DOHH2 (cell line): ENCODE results near the gene MRGPRX1.

Experiments
- H3F3A ChIP-seq: fragments of 200-600 bp; sonication (generic), shearing (Covaris generic); 2 replicates; pipeline ENCODE4 v1.6.0; 2016; ENCODE audit warnings: antibody characterized with exemption, mild to moderate bottlenecking; ENCODE audit not compliant: control insufficient read depth, insufficient read depth
- H3K27ac ChIP-seq: fragments of 200-600 bp; sonication (generic); 2 replicates; pipeline ENCODE4 v1.5.1; 2014; ENCODE audit warnings: low read depth, mild to moderate bottlenecking, low read length, moderate library complexity
- H3K27me3 ChIP-seq: fragments of 200-600 bp; sonication (generic); 2 replicates; pipeline ENCODE4 v1.6.1; 2014; ENCODE audit warnings: mild to moderate bottlenecking, low read length, mixed read lengths; ENCODE audit not compliant: control insufficient read depth
- H3K36me3 ChIP-seq: fragments of 200-600 bp; sonication (generic); 2 replicates; pipeline ENCODE4 v1.6.1; 2014; ENCODE audit warnings: mild to moderate bottlenecking, low read length, moderate library complexity, mixed read lengths; ENCODE audit not compliant: control insufficient read depth
- H3K4me1 ChIP-seq: fragments of 200-600 bp; sonication (generic); 2 replicates; pipeline ENCODE4 v1.6.1; 2014; ENCODE audit warnings: mild to moderate bottlenecking, low read length, mixed read lengths; ENCODE audit not compliant: control insufficient read depth
- H3K4me2 ChIP-seq: fragments of 200-600 bp; sonication (generic); 2 replicates; pipeline ENCODE4 v1.6.0; 2014; ENCODE audit warnings: mild to moderate bottlenecking, low read length, moderate library complexity
- H3K4me3 ChIP-seq: fragments of 200-600 bp; sonication (generic); 2 replicates; pipeline ENCODE4 v1.5.1; 2014; ENCODE audit warnings: mild to moderate bottlenecking, low read length, mixed read lengths
- H3K79me2 ChIP-seq: fragments of 200-600 bp; sonication (generic); 2 replicates; pipeline ENCODE4 v1.6.1; 2014; ENCODE audit warnings: mild to moderate bottlenecking, low read length, mixed read lengths; ENCODE audit not compliant: control insufficient read depth
- H3K9me2 ChIP-seq: fragments of 200-600 bp; sonication (generic); replicated peaks from 2 replicates; pipeline ENCODE4 v1.6.1; 2014; ENCODE audit warnings: mild to moderate bottlenecking, low read length, mixed read lengths; ENCODE audit not compliant: control insufficient read depth
- H3K9me3 ChIP-seq: fragments of 200-600 bp; sonication (generic); 2 replicates; pipeline ENCODE4 v1.6.1; 2014; ENCODE audit warnings: antibody characterized with exemption, low read length, mixed read lengths; ENCODE audit not compliant: control insufficient read depth, insufficient read depth
- H4K20me1 ChIP-seq: fragments of 200-600 bp; sonication (generic); 2 replicates; pipeline ENCODE4 v1.6.0; 2014; ENCODE audit warnings: low read depth, mild to moderate bottlenecking, antibody characterized with exemption, low read length, moderate library complexity; ENCODE audit not compliant: control insufficient read depth, insufficient read depth
- CTCF ChIP-seq: fragments of 200-600 bp; sonication (generic); IDR thresholded peaks from one replicate; pipeline ENCODE4 v1.5.1; 2014; ENCODE audit warnings: antibody characterized with exemption, mild to moderate bottlenecking, low read depth, low read length; ENCODE audit not compliant: poor library complexity, severe bottlenecking
- EZH2phosphoT487 ChIP-seq: fragments of 200-600 bp; sonication (generic); IDR thresholded peaks from 2 replicates; pipeline ENCODE4 v1.6.1; 2017; ENCODE audit warnings: borderline replicate concordance, mild to moderate bottlenecking, antibody characterized with exemption, low read length, moderate library complexity, mixed read lengths

The MRGPRX1 gene

GRCh38 chr11:18958221-18958910 lies 19.2 kb upstream of the MRGPRX1 start:
- Histone ChIP-seq H3K36me3 (no peaks in the 10 kb centered on the region), H3K79me2 (no peaks in the 10 kb centered on the region), H3K27ac (no peak overlapping the region), H3K4me1 (no peaks in the 10 kb centered on the region), H3K4me2 (no peak overlapping the region), H4K20me1 (no peaks in the 10 kb centered on the region), H3K9me3 (no peaks in the 10 kb centered on the region), H3K27me3 (no peaks in the 10 kb centered on the region), H3K4me3 (no peak overlapping the region), H3F3A (no peaks in the 10 kb centered on the region), H3K9me2 (no peaks in the 10 kb centered on the region)
- no peak for TF ChIP-seq EZH2phosphoT487
- no peak for TF ChIP-seq CTCF

DNA sequence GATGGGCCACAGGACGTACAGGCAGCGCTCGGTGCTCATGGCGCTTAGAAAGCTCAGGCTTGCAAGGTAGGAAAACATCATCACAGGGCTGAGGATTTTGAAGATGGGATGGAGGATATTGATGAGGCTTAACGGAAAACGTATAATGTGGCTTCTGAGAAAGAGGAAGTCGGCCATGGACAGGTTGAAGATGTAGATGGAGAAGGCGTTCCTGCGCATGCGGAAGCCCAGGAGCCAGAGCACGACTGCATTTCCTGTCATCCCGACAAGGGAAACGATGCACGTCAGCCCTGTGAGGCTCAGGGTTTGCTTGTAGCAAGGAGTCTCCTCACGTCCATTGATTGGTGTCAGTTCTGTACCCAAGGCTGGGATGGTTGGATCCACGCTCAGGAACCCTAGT lies 17.4 kb upstream of the MRGPRX1 start:
- Histone ChIP-seq H3K79me2 (no peaks in the 10 kb centered on the region), H3K9me3 (no peaks in the 10 kb centered on the region), H3K27me3 (no peaks in the 10 kb centered on the region), H4K20me1 (no peaks in the 10 kb centered on the region), H3F3A (no peaks in the 10 kb centered on the region), H3K4me2 (no peak overlapping the region), H3K4me3 (no peak overlapping the region), H3K27ac (no peak overlapping the region), H3K4me1 (no peaks in the 10 kb centered on the region), H3K9me2 (no peaks in the 10 kb centered on the region), H3K36me3 (no peaks in the 10 kb centered on the region)
- no peak for TF ChIP-seq EZH2phosphoT487
- TF ChIP-seq CTCF = no peak

DNA sequence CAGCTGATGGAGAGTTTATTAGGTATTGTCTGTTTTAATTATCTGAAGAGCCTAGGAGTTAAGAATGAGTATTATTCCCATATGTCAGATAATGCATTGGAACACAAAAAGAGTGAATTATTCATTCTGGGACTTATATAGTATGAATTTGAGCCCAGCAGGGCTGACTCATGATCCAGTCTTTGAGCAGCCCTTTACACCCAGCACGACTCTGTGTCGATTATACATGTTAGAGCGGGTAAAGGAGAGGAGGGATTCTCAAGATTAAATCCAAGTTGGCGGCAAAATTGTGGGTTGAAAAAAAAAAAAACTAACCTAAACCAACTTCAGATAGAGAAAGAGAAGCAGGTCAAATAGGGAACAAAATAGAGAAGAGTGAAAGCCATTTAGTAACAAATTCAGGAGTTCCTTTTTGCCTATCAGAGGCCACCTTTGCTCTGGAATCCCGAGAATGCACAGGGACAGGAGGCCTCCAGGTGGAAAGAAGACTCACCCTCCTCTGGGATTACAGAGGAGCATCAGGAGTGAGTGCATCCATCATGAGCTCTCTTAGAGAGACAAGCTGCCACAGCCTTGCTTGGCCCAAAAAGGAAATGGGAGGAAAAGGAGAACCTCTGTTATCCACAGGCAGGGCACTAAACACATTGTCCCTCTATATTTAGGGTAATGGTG lies 3.1 kb downstream of the MRGPRX1 start:
- H3K4me1 ChIP-seq = no peaks in the 10 kb centered on the region
- no peak overlapping the region for H3K4me3 ChIP-seq
- no peak for TF ChIP-seq CTCF
- no peak for TF ChIP-seq EZH2phosphoT487
- no peaks in the 10 kb centered on the region for H3K9me2 ChIP-seq
- H3F3A ChIP-seq = no peaks in the 10 kb centered on the region
- H3K27me3 ChIP-seq = peaks cover 3% of the 10 kb centered on the region; the same call in 1 of the 2 replicates
- no peaks in the 10 kb centered on the region for H4K20me1 ChIP-seq
- no peaks in the 10 kb centered on the region for H3K9me3 ChIP-seq
- no peak overlapping the region for H3K27ac ChIP-seq
- H3K4me2 ChIP-seq = no peak overlapping the region
- no peaks in the 10 kb centered on the region for H3K36me3 ChIP-seq
- no peaks in the 10 kb centered on the region for H3K79me2 ChIP-seq
